Left ventricle myocardium inferior (tissue), 1 donor: Measurements from ENCODE around the gene PKMYT1. TPM values are rescaled to one million over a fixed set of nuclear protein-coding genes. Genes with fewer than 3 reads are reported as not detected.
A peak's percentile ranks its signal among the peaks of the same experiment; 100 is the strongest.

Source experiments
- DNase-seq: peaks from one replicate; pipeline ENCODE4 v3.0.0-alpha.2; 2020
- H3K27ac ChIP-seq: fragments of 200-600 bp; replicated peaks from 2 replicates; pipeline ENCODE4 v1.8.0; 2021
- H3K27me3 ChIP-seq: fragments of 200-600 bp; 2 replicates; pipeline ENCODE4 v1.8.0; 2021; ENCODE audit warnings: low read depth
- H3K36me3 ChIP-seq: fragments of 200-600 bp; 2 replicates; pipeline ENCODE4 v1.8.0; 2021
- H3K4me1 ChIP-seq: fragments of 200-600 bp; 2 replicates; pipeline ENCODE4 v1.8.0; 2021
- H3K4me3 ChIP-seq: fragments of 200-600 bp; 2 replicates; pipeline ENCODE4 v1.8.0; 2021; ENCODE audit warnings: mild to moderate bottlenecking, moderate library complexity
- H3K9me3 ChIP-seq: fragments of 200-600 bp; replicated peaks from 2 replicates; pipeline ENCODE4 v1.8.0; 2021
- intact Hi-C: fragments of 100-400 bp; cut with micrococcal nuclease; formaldehyde crosslinking; loops from one replicate; pipeline ENCODE4 v1.11.0; 2022
- total RNA-seq: library from RNA; stranded (reverse); fragmentation: NEBNext Ultra II Directional; extraction: Animal tissue kit (Norgen Biotek cat#: 25700); gene quantifications from one replicate; pipeline ENCODE4 v1.2.1, GENCODE V29; 2021
- TF ChIP-seq, protein P1 (sequence below): fragments of 200-600 bp; IDR thresholded peaks from 2 replicates; pipeline ENCODE4 v1.8.0; 2021; ENCODE audit warnings: antibody characterized with exemption, mild to moderate bottlenecking, borderline replicate concordance
- donor health status: DM: no; HTN: yes; CAD: no; lungs with severe emphysema.

Gene PKMYT1
- total RNA-seq, 1 donor from 2014 or later: 1.3 TPM

DNA sequence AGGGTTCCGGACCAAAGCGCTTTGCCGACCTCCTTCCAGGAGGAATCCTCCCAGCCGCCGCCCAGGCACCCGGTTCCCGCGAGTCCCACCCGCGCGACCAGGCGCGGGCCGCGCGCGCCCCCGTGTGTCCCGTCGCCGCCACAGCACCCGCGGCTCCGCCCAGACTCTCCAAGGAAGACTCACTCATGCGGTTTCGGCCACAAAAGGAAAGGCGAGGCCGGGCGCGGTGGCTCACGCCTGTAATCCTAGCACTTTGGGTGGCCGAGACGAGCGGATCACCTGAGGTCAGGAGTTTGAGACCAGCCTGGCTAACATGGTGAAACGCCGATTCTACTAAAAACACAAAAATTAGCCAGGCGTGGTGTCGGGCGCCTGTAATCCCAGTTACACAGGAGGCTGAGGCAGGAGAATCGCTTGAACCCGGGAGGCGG lies 3.5 kb upstream of the PKMYT1 start:
- intact Hi-C loops: no loop called here
- peak overlapping the region; percentile 51 for H3K4me3 ChIP-seq
- peaks cover 51% of the 10 kb centered on the region for H3K4me1 ChIP-seq
- H3K9me3 ChIP-seq: no peaks in the 10 kb centered on the region
- TF ChIP-seq, protein P1, sequence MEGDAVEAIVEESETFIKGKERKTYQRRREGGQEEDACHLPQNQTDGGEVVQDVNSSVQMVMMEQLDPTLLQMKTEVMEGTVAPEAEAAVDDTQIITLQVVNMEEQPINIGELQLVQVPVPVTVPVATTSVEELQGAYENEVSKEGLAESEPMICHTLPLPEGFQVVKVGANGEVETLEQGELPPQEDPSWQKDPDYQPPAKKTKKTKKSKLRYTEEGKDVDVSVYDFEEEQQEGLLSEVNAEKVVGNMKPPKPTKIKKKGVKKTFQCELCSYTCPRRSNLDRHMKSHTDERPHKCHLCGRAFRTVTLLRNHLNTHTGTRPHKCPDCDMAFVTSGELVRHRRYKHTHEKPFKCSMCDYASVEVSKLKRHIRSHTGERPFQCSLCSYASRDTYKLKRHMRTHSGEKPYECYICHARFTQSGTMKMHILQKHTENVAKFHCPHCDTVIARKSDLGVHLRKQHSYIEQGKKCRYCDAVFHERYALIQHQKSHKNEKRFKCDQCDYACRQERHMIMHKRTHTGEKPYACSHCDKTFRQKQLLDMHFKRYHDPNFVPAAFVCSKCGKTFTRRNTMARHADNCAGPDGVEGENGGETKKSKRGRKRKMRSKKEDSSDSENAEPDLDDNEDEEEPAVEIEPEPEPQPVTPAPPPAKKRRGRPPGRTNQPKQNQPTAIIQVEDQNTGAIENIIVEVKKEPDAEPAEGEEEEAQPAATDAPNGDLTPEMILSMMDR: peak; percentile 97
- DNase-seq: peak; percentile 81
- H3K27me3 ChIP-seq: peaks cover 43% of the 10 kb centered on the region
- H3K27ac ChIP-seq: no peak overlapping the region
- H3K36me3 ChIP-seq: no peaks in the 10 kb centered on the region

DNA sequence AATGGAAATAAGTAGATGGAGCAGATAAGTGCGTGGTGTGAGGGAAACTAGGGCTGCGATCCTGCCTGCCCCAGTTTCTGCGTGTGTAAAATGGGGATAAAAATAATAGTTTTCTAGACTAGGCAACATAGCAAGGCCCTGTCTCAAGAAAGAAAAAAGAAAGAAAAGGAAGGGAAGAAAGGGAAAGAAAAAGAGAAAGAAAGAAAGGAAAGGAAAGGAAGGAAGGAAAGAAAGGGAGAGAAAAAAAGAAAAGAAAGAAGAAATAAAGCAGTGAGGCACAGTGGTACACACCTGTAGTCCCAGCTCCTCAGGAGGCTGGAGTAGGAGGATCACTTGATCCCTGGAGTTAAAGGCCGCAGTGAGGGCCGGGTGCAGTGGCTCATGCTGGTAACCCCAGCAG lies 2.2 kb upstream of the PKMYT1 start:
- intact Hi-C loops: no loop called here
- DNase-seq: no peak
- H3K27ac ChIP-seq: no peak overlapping the region
- no peaks in the 10 kb centered on the region for H3K36me3 ChIP-seq
- H3K27me3 ChIP-seq: peaks cover 42% of the 10 kb centered on the region
- H3K9me3 ChIP-seq: no peaks in the 10 kb centered on the region
- TF ChIP-seq, protein P1: no peak
- H3K4me3 ChIP-seq: no peak overlapping the region
- H3K4me1 ChIP-seq: peaks cover 51% of the 10 kb centered on the region

DNA sequence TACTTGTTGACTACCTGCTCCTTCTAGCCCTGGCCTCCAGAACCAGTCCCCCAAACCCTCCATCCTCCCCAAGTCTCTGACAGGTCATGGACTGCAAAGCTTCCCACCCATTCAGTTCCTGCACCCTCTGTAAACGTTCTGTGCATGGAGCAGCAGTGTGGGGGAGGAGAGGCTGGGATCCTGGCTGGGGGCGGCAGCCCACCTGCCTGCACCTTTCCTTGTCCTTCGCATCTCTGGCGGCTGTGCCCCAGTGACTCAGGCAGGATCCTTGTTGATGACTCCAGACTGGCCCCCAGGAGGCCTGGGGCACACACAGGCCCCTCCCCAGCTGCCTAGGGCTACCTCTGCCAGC lies 1.6 kb upstream of the PKMYT1 start:
- Histone ChIP-seq H3K4me3 (no peak overlapping the region), H3K27ac (no peak overlapping the region), H3K4me1 (peaks cover 51% of the 10 kb centered on the region), H3K9me3 (no peaks in the 10 kb centered on the region), H3K27me3 (peaks cover 37% of the 10 kb centered on the region), H3K36me3 (no peaks in the 10 kb centered on the region)
- TF ChIP-seq, protein P1: no peak
- intact Hi-C loops: no loop called here
- no peak for DNase-seq

DNA sequence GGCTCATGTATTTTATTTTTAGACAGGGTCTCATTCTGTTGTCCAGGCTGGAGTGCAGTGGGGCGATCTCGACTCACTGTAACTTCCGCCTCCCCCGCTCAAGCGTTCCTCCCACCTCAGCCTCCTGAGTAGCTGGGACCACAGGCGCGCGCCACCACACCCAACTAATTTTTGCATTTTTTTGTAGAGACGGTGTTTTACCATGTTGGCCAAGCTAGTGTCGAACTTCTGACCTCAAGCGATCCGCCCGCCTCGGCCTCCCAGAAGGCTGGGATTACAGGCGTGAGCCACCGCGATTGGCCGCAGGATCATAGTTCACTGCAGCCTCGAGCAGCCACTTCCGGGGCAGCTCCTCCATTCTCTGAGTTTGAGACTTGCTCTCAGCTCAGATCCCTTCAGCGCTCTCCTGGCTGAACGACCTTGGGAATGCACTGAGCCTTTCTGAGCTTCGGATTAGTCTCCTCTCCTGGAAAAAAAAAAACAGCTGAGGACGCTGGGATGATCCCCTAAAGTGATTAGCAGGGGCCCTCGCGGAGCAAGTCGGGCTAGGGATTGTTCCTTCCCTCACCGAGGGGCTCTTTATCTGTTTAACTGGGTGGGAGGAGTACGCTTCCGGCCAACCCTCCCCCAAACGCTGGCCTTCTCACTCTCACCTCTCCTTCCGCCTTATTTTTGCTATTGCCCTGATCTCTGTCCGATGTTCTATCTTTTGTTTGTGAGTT lies 1.1 kb upstream of the PKMYT1 start:
- Histone ChIP-seq H3K4me3 (peak overlapping the region; percentile 74), H3K36me3 (no peaks in the 10 kb centered on the region), H3K4me1 (peaks cover 49% of the 10 kb centered on the region), H3K9me3 (no peaks in the 10 kb centered on the region), H3K27me3 (peaks cover 37% of the 10 kb centered on the region), H3K27ac (peak overlapping the region; percentile 80)
- intact Hi-C loops: no loop called here
- TF ChIP-seq, protein P1: no peak
- no peak for DNase-seq

DNA sequence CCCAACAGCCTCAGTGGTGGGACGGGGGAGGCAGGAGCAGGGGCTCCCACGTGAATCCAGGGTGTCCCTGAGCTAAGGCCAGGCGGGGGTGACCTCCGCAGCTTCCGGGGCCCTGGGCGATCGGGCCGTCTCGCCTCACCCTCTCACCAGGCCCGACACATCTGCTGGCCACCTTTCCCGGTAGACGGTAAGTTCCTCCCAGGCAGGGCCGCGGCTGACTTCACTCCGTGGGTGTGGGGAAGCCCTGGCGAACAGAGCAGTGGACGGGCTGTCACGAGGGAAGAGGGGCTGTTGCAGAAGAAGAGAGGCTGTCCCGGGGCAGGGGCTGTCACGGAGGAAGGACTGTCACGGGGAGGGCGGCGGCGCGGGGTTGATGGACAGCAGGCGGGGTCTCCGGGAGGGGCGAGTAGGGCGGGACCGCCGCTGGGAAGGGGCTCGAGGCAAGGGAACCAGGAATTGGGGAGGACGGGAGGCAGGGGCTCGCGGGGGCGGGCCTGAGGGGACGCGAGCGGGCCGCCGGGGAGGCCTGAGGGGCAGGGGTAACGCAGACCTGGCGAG lies 498 bp downstream of the PKMYT1 start:
- Histone ChIP-seq H3K27ac (no peak overlapping the region), H3K27me3 (peaks cover 35% of the 10 kb centered on the region), H3K4me3 (peak overlapping the region; percentile 74), H3K9me3 (no peaks in the 10 kb centered on the region), H3K36me3 (no peaks in the 10 kb centered on the region), H3K4me1 (peaks cover 33% of the 10 kb centered on the region)
- intact Hi-C loops: no loop called here
- DNase-seq: no peak
- TF ChIP-seq, protein P1: no peak
